Measurements from ENCODE around the gene PTX3.
A peak's percentile ranks its signal among the peaks of the same experiment; 100 is the strongest.

Gene PTX3

DNA sequence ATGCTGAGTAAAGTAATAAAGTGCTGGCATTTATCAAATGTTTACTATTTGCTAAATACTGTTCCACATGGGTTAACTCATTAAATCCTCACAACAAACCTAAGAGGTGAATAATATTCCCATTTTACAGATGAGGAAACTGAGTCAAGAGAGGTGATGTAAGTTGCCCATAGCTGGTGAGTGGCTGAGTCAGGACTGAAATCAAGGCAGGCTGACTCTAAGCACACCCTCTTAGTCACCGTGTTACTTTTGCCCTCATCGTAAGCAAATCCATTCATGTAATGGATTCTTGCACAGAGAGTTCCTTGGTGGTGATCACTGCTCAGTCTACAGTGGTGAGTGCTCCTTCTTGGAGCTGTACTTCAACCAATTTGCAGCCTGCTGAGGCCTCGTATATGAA is 28.9 kb upstream of the PTX3 start:
- no peak overlapping the region for H3K4me3 ChIP-seq (ENCODE audit: low read length)
- no peaks in the 10 kb centered on the region for H3K9me3 ChIP-seq (ENCODE audit: control insufficient read depth, low read length)
- no peak for DNase-seq (ENCODE audit: low read depth)
- no peaks in the 10 kb centered on the region for H3K27me3 ChIP-seq (replicated peaks; ENCODE audit: control insufficient read depth, insufficient read depth, low read length)
- H3K36me3 ChIP-seq (ENCODE audit: control insufficient read depth, insufficient read depth, low read length, severe bottlenecking), result no peaks in the 10 kb centered on the region
- no peak overlapping the region for H3K9ac ChIP-seq (ENCODE audit: low read length)
- H3K4me1 ChIP-seq (ENCODE audit: control insufficient read depth, insufficient read depth, low read length), result peaks cover 8% of the 10 kb centered on the region

DNA sequence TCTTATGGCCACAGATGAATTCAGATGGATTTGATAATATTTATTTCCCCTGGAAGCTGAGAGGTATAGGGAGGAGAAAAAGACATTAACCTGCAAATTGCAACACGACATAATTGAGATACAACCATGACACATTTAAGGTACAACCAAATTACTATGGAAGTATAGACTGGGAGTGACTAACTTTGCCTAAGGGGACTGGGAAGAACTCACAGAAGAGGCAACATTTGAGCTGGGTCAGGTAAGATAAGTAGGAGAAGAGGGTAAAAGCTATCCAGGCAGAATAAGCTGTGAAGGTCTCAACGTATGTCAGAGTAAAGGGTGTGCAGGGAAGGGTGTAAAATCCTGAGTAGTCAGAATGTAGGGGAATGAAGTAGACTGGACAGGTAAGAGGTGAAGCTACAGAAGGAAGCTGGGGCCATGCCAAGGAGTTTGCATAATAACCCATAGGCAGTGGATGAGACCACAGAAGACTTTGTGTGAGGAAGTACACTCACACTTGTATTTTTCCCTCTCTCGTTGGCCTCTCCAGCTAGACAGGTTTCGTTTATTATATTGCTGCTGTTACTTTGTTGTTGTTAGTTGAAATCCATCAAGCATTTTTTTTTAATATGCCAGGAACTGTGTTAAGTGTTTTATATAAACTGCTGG is 28.0 kb upstream of the PTX3 start:
- Histone ChIP-seq H3K9ac (ENCODE audit: low read length) (no peak overlapping the region), H3K4me3 (ENCODE audit: low read length) (no peak overlapping the region), H3K9me3 (ENCODE audit: control insufficient read depth, low read length) (no peaks in the 10 kb centered on the region), H3K27me3 (replicated peaks; ENCODE audit: control insufficient read depth, insufficient read depth, low read length) (no peaks in the 10 kb centered on the region), H3K36me3 (ENCODE audit: control insufficient read depth, insufficient read depth, low read length, severe bottlenecking) (no peaks in the 10 kb centered on the region), H3K4me1 (ENCODE audit: control insufficient read depth, insufficient read depth, low read length) (peaks cover 8% of the 10 kb centered on the region)
- DNase-seq (ENCODE audit: low read depth), result no peak

DNA sequence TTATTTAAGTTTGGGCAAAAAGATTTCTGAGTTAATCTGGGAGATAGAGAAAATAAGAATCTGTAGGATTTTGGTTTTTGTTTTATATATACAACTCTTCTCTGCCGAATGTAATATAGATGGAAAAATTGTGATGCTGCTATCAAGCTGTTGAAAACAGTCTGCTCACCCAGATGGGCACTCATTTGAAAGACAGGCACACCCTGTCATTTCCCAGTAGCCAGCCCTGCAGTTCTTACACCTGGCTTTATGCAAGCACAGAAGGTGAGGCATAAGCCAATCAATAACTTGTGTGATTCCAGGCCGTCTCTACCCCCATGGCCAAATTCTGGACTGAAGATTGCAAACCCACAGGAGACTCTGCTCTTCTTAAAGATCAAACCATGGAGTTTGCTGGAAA is 27.1 kb upstream of the PTX3 start:
- Histone ChIP-seq H3K9me3 (ENCODE audit: control insufficient read depth, low read length) (no peaks in the 10 kb centered on the region), H3K4me3 (ENCODE audit: low read length) (no peak overlapping the region)
- no peak for DNase-seq (ENCODE audit: low read depth)

DNA sequence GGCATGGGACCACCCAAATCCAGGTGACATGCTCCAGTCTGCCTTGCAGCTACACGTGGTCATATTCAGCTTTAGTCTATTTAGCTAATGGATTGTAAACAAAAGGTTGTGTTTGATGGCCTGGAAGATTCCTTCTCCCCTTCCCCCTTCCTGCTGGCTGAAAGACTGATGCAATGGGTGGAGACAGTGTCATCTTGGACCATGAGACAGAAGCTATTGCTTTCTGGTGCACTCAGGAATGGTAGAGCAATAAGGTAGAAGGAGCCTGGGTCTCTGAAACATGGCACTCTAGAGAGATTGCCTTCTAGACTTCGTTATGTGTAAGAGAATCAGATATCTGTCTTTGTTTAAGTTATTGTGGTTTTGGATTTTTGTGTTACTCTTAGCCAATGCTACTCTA is 25.7 kb upstream of the PTX3 start:
- no peak for DNase-seq (ENCODE audit: low read depth)
- Histone ChIP-seq H3K9me3 (ENCODE audit: control insufficient read depth, low read length) (no peaks in the 10 kb centered on the region), H3K27me3 (replicated peaks; ENCODE audit: control insufficient read depth, insufficient read depth, low read length) (no peaks in the 10 kb centered on the region), H3K9ac (ENCODE audit: low read length) (no peak overlapping the region), H3K36me3 (ENCODE audit: control insufficient read depth, insufficient read depth, low read length, severe bottlenecking) (no peaks in the 10 kb centered on the region), H3K4me3 (ENCODE audit: low read length) (no peak overlapping the region), H3K4me1 (ENCODE audit: control insufficient read depth, insufficient read depth, low read length) (no peaks in the 10 kb centered on the region)

More for the DNA sequence above, 27.1 kb upstream of the PTX3 start:
- H3K36me3 ChIP-seq (ENCODE audit: control insufficient read depth, insufficient read depth, low read length, severe bottlenecking), result no peaks in the 10 kb centered on the region
- H3K27me3 ChIP-seq (replicated peaks; ENCODE audit: control insufficient read depth, insufficient read depth, low read length), result no peaks in the 10 kb centered on the region
- peaks cover 8% of the 10 kb centered on the region for H3K4me1 ChIP-seq (ENCODE audit: control insufficient read depth, insufficient read depth, low read length)
- no peak overlapping the region for H3K9ac ChIP-seq (ENCODE audit: low read length)

DNA sequence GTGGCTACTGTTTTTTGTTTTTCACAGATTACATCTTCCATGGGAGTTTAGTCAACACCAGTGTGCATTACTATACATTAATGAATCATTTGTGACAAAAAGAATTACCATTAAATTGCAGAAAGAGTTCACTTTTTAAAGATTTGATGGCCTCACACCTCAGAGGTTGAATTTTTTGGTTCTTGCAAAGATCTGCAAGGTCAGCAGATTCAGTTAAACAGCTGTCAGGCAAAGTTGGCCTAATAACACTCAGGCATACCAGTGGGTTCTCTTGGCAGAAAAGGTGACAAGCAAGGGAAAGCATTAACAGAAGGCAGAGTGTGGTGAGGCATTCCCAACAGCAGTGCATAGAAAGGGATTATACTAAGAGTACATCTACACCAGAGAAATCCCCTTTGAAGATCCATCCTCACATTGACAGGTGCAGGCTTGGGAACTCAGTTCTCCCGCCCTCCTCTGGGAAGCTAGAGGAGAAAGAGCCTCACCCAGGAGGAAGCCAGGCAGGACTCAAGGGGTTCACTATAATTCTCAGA is 24.3 kb upstream of the PTX3 start:
- Histone ChIP-seq H3K9me3 (ENCODE audit: control insufficient read depth, low read length) (no peaks in the 10 kb centered on the region), H3K9ac (ENCODE audit: low read length) (no peak overlapping the region), H3K36me3 (ENCODE audit: control insufficient read depth, insufficient read depth, low read length, severe bottlenecking) (no peaks in the 10 kb centered on the region), H3K27me3 (replicated peaks; ENCODE audit: control insufficient read depth, insufficient read depth, low read length) (no peaks in the 10 kb centered on the region), H3K4me1 (ENCODE audit: control insufficient read depth, insufficient read depth, low read length) (peaks cover 7% of the 10 kb centered on the region), H3K4me3 (ENCODE audit: low read length) (no peak overlapping the region)
- DNase-seq (ENCODE audit: low read depth), result no peak

DNA sequence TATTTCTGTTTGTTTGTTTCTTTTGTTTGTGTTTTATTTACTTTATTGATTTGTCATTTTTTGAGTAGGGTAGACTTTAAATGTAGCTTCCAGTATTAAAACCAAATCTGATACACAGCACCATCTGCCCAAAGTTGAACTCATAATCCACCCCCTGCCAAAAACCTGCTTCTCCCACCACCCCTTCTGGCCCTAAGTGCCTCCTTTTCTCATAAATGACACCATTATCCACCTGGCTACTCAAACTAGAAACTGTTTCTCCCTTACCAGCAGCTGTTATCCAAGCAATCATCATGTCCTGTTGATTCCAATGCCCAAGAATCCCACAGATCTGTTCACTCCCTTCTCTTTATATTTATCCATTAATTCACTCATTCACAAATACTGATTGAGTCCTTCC is 21.8 kb upstream of the PTX3 start:
- no peak for DNase-seq (ENCODE audit: low read depth)
- Histone ChIP-seq H3K27me3 (replicated peaks; ENCODE audit: control insufficient read depth, insufficient read depth, low read length) (no peaks in the 10 kb centered on the region), H3K4me3 (ENCODE audit: low read length) (no peak overlapping the region)

DNA sequence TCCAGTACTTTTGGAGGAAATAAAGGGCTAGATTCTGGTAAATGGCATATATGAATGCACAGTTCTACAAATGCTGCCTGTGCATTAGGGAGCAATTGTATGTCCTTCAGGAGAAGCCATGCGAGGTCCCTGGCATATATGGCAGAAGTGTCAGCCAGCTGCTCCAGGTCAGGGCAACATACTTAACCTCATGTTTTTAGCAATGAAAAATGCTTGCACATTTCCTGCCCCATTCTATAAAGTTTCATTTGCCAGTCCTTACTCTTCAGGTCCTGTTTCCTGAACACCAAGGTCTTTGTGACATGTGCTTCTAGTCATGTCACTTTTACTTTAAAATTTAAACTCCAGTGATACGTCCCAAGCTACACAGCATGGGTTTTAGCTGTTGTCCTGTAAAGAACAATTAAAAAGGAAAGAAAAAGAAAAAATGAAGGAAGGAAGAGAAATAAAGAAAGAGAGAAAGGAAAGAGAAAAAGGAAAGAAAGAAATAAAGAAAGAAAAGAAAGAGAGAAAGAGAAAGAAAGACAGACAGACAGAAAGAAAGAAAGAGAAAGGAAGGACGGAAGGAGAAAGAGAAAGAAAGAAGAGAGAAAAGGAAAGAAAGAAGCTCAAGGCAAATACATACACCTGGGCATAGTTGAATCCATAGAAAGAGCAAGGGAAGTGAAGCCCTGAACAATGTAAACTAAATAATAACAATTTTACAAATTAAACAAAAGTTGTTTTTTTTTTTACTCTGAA is 20.1 kb upstream of the PTX3 start:
- Histone ChIP-seq H3K9ac (ENCODE audit: low read length) (no peak overlapping the region), H3K36me3 (ENCODE audit: control insufficient read depth, insufficient read depth, low read length, severe bottlenecking) (no peaks in the 10 kb centered on the region), H3K4me3 (ENCODE audit: low read length) (no peak overlapping the region), H3K27me3 (replicated peaks; ENCODE audit: control insufficient read depth, insufficient read depth, low read length) (no peaks in the 10 kb centered on the region), H3K4me1 (ENCODE audit: control insufficient read depth, insufficient read depth, low read length) (peaks cover 11% of the 10 kb centered on the region), H3K9me3 (ENCODE audit: control insufficient read depth, low read length) (no peaks in the 10 kb centered on the region)
- DNase-seq (ENCODE audit: low read depth), result no peak

More for the DNA sequence above, 21.8 kb upstream of the PTX3 start:
- H3K36me3 ChIP-seq (ENCODE audit: control insufficient read depth, insufficient read depth, low read length, severe bottlenecking), result no peaks in the 10 kb centered on the region
- no peaks in the 10 kb centered on the region for H3K9me3 ChIP-seq (ENCODE audit: control insufficient read depth, low read length)
- peaks cover 7% of the 10 kb centered on the region for H3K4me1 ChIP-seq (ENCODE audit: control insufficient read depth, insufficient read depth, low read length)
- no peak overlapping the region for H3K9ac ChIP-seq (ENCODE audit: low read length)

DNA sequence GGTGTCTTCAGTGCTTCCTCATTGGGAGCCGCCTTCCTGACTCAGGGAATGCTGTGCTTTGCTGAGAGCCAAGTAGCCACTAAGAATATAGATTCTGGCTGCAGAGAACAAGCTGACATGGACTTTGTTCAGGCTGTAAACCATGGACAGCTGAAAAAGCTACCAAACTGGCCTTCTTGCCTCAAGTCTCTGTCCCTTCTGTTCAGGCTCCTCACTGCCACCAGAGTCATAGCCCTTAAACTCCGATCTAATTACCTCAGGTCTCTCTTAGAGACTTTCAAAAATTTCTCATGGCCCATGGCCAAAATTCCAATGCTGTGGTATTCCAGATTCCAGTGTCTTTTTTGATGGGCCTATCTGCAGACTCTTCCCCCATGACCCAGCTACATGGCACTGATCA is 19.4 kb upstream of the PTX3 start:
- Histone ChIP-seq H3K4me3 (ENCODE audit: low read length) (no peak overlapping the region), H3K9me3 (ENCODE audit: control insufficient read depth, low read length) (no peaks in the 10 kb centered on the region), H3K36me3 (ENCODE audit: control insufficient read depth, insufficient read depth, low read length, severe bottlenecking) (no peaks in the 10 kb centered on the region), H3K27me3 (replicated peaks; ENCODE audit: control insufficient read depth, insufficient read depth, low read length) (no peaks in the 10 kb centered on the region), H3K4me1 (ENCODE audit: control insufficient read depth, insufficient read depth, low read length) (peaks cover 11% of the 10 kb centered on the region), H3K9ac (ENCODE audit: low read length) (no peak overlapping the region)
- DNase-seq (ENCODE audit: low read depth), result no peak

DNA sequence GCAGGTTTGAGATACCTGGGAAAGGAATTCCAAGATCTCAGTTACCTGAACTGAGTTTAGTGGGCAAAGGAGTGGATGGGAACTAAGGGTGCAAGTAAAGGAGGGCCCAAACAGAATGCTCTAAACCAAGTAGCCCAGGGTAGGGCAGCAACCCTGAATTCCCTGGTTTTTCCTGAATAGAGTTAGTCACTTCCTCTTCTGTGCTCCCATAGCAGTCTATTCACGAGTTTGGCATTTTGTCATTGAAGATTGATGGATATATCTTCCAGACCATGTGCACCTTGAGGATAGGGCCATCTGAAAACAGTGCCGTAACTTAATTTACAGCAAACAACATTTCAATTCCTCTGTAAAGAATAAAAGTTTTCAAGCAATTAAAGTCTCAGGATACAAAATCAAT is 18.5 kb upstream of the PTX3 start:
- H3K9me3 ChIP-seq (ENCODE audit: control insufficient read depth, low read length), result no peaks in the 10 kb centered on the region
- no peak for DNase-seq (ENCODE audit: low read depth)
- no peaks in the 10 kb centered on the region for H3K36me3 ChIP-seq (ENCODE audit: control insufficient read depth, insufficient read depth, low read length, severe bottlenecking)
- H3K4me3 ChIP-seq (ENCODE audit: low read length), result no peak overlapping the region
- H3K4me1 ChIP-seq (ENCODE audit: control insufficient read depth, insufficient read depth, low read length), result peaks cover 11% of the 10 kb centered on the region
- H3K9ac ChIP-seq (ENCODE audit: low read length), result no peak overlapping the region
- no peaks in the 10 kb centered on the region for H3K27me3 ChIP-seq (replicated peaks; ENCODE audit: control insufficient read depth, insufficient read depth, low read length)

DNA sequence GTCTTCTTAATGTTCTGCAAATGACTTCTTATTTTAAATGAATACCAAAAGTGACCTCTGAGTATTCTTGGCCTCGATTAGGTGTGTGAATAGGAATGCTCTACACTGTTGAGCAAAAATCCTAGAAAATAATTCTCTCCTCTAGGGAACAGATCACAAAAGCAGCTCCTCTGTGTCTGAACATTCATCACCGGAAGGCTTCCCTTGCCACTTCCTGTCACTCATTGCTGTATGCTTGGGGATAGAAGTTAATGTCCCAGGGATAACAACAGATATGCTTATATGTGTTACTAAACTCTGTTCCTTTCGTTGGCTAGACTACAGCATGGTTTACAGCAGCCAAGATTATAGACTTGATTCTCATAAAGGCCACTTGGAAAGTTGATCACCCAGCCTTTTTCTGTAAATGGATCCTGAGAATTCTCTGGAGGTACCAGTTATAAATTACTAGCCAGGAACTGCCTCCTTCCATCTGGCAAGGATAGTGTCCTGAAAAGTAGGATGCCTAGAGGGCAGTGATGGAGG is 16.0 kb upstream of the PTX3 start:
- Histone ChIP-seq H3K4me1 (ENCODE audit: control insufficient read depth, insufficient read depth, low read length) (peaks cover 11% of the 10 kb centered on the region), H3K9ac (ENCODE audit: low read length) (no peak overlapping the region), H3K9me3 (ENCODE audit: control insufficient read depth, low read length) (no peaks in the 10 kb centered on the region), H3K27me3 (replicated peaks; ENCODE audit: control insufficient read depth, insufficient read depth, low read length) (no peaks in the 10 kb centered on the region), H3K4me3 (ENCODE audit: low read length) (no peak overlapping the region), H3K36me3 (ENCODE audit: control insufficient read depth, insufficient read depth, low read length, severe bottlenecking) (no peaks in the 10 kb centered on the region)
- DNase-seq (ENCODE audit: low read depth), result no peak

DNA sequence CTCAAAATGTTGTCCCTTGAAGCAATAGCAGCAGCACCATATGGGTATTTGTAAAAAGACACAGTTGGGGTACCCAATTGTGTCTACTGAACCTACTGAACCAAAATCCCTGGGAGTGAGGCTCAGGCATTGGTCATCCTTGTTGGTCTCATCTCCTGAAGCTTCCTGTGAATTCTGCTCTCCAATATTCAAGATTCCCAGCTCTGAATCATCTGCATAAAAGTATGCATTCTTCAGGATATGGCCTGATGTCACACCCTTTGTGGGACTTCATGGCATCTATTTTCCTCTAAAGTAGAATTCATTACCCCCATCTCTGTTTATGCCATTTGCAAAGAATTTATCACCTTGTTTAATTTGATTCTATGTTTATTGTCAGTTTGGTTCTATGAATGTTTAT is 13.3 kb upstream of the PTX3 start:
- H3K4me1 ChIP-seq (ENCODE audit: control insufficient read depth, insufficient read depth, low read length), result peaks cover 9% of the 10 kb centered on the region
- H3K36me3 ChIP-seq (ENCODE audit: control insufficient read depth, insufficient read depth, low read length, severe bottlenecking), result no peaks in the 10 kb centered on the region
- H3K4me3 ChIP-seq (ENCODE audit: low read length), result no peak overlapping the region
- DNase-seq (ENCODE audit: low read depth), result peak; percentile 19
- no peaks in the 10 kb centered on the region for H3K27me3 ChIP-seq (replicated peaks; ENCODE audit: control insufficient read depth, insufficient read depth, low read length)
- H3K9me3 ChIP-seq (ENCODE audit: control insufficient read depth, low read length), result no peaks in the 10 kb centered on the region
- no peak overlapping the region for H3K9ac ChIP-seq (ENCODE audit: low read length)
